Activated CD8-positive, alpha-beta memory T cell treated with anti-CD3 and anti-CD28 coated beads, Interleukin-2, amount 50 U/mL, for 48 hours (primary cell): ENCODE data around the gene SAC3D1.
A peak's percentile ranks its signal among the peaks of the same experiment; 100 is the strongest.

Experiments used
- DNase-seq: peaks from one replicate; pipeline ENCODE4 v3.0.0-alpha.2; 2020

SAC3D1 gene

DNA sequence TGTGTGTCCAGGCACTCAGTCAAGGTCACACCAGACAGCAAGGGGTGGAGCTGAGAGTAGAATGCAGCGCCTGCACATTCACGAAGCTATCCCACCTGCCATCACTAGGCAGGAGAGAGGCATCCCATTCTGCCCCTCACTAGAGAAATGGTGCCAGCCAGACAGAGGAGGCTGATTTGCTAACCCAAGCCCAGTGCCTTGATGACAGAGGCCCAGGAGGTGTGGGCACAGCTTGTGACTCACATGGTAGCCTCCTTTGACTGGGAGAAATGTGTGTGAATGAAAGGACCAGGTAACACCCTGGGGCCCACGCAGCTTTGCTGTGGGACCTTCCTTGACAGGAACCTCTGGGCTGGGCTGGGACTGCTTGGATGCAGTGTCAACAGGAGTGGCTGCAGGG is 22.5 kb downstream of the SAC3D1 start:
- no peak for DNase-seq

DNA sequence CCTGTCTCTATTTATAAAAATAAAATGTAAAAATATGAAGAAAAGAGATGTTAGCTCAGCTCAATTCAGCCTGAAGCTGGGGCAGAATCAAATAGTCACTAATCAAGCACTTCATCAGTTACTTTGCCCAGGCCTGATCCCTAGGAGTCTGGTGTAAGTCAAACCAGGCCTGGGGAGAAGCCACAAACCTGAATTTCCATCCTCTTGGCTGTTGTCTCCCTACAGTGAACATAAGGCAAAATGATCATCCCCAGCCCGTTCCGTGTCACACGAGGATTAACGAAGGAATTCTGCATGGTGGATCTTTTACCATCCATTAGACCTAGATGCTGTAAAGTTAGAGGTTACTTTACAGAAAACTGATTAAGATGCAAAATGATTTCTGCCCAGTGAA is 23.8 kb downstream of the SAC3D1 start:
- DNase-seq: no peak

GRCh38 chr11:65065851-65066250 is 24.8 kb downstream of the SAC3D1 start:
- DNase-seq: no peak

- DNase-seq: no peak
Measured at GRCh38 chr11:65066315-65066714, 25.3 kb downstream of the SAC3D1 start.

DNA sequence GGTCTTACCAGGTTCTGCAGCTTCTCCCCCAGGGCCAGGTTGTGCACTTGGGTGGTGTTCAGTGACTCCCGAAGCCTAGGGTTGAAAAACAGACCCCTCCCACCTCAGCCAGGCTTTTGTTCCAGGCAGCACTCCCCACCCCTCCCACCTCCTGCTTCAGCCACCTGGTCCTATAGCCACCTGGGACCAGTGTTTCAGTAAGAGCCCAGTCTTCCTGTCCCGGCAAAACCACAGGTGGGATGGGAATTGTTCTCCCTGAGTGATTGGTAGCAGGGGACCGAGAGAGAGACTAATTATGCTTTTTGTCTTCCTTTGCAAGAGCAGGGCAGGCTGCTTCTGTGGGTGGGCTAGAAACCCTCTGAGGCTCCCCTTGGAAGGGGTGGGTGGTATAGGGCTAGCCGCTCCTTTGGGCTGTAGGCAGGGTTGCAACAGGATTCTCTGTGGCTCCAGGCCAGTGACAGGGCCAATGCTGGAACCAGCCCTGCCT is 25.8 kb downstream of the SAC3D1 start:
- DNase-seq: no peak

GRCh38 chr11:65067446-65067845 is 26.4 kb downstream of the SAC3D1 start:
- no peak for DNase-seq

DNA sequence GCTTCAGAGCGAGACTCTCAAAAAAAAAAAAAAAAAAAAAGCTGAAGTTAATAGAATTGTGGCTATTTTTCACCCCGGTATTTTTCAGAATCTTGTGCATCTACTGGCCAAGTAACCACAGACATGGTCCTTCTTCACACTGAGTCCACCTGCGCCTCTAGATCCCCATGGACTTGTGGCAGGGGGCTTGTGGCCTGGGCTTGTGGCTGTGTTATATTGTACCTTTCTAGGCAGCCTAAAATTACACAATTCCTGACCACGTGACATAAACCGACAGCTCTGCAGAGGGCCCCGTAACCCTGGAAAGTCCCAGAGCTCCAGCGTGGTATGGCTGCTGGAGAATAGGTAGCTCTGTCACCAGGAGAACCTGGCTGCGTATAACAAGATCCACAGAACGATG is 28.2 kb downstream of the SAC3D1 start:
- no peak for DNase-seq

- no peak for DNase-seq
Measured at GRCh38 chr11:65071907-65072630, 31.1 kb downstream of the SAC3D1 start.

DNA sequence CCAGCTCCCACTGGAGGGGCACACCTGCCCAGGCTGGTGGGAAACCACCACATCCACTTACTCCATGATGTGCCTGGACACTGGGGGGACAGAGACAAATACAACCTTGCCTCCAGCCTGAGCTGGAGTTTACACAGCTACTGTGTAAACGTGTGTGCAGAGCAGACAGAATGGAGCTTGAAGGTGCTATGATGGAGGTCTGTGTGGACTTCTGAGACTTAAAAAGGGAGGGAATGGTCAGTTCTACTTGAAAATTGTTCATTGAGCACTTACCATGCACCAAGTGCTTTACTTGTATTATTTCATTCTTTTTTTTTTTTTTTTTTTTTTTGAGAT is 31.6 kb downstream of the SAC3D1 start:
- DNase-seq: no peak

GRCh38 chr11:65077451-65077850 is 36.4 kb downstream of the SAC3D1 start:
- DNase-seq: no peak

GRCh38 chr11:65078151-65078550 is 37.1 kb downstream of the SAC3D1 start:
- DNase-seq: peak; percentile 82

- DNase-seq: no peak
Measured at GRCh38 chr11:65078786-65079342, 37.9 kb downstream of the SAC3D1 start.

DNA sequence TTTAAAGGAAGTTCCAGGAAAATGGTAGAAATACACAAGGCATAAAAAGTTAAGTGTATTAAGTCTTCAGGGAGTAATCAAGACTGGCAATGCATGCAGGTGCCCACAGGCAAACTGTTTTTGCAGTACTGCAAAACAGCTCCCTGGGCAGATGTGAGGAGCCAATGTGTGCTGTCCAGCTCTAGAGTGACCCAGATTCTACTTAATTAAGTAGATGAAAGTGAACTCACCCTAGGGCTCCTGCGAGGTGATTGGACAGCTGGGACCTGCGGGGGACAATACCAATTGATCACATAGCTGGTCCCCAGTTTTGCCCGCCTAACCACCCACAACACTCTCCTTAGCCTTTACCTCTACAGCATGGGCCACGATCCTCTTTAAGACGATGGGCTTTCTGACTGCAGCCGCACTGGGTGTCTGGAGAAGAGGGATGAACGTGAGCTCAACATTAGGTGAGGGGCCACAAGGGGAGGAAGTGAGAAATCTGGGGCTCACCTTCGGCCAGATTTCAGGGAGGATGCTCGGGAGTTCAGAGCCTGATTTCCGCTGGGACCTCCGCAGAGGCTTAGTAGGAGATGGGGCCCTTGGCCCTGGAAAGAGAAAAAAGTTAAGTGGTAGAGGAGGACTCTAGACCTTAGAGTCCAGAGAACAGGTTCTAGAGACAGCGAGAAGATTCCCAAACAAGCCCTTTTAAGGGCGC is 42.3 kb downstream of the SAC3D1 start:
- no peak for DNase-seq

DNA sequence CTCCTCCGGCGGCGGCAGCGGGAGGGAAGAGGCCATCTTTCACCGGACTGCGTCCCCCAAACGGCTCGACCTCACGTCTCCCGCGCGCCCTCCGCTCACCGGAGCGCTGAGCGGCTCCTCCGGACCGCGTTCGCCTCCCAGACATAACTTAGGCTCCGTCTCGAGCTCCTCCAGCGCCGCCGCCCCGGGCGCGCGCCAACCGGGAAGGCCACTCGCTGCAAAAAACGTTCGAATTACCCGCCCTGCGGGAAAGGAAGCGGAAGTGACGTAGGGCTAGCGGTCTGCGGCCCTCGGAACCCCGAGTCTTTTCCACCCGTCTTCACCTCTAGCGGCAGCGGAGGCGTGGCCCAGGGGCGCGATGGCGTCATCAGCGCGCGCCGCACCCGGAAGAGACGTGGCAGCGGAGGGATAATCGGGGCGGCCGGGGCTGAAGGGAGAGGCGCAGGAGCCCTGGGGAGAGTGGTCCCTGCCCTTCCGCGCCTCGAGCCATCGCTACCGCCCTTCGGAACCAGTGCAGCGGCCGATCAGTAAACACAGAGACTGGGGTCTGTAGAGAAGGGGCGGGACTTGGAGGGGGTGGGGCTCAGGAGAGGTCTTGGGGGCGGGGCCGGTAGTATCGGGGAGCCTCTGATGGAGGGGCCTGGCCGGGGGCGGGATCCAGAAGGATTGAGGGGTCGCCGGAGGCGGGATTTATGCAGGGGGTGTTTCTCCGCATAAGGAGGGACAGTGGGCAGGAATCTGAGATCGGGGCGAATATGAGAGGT is 43.0 kb downstream of the SAC3D1 start, which contains the start of the genes CDCA5 and ZFPL1:
Gene CDCA5, minus strand, starts transcription at position 207 of the 764 bp plus-strand sequence. Its CDS starts 62 bp downstream, at position 145.
Gene ZFPL1, plus strand, starts transcription at position 389 of the 764 bp plus-strand sequence. CDS start 477 bp downstream, outside the sequence.
- DNase-seq: peak; percentile 99

- DNase-seq: no peak
Measured at GRCh38 chr11:65084598-65085375, 43.8 kb downstream of the SAC3D1 start.

DNA sequence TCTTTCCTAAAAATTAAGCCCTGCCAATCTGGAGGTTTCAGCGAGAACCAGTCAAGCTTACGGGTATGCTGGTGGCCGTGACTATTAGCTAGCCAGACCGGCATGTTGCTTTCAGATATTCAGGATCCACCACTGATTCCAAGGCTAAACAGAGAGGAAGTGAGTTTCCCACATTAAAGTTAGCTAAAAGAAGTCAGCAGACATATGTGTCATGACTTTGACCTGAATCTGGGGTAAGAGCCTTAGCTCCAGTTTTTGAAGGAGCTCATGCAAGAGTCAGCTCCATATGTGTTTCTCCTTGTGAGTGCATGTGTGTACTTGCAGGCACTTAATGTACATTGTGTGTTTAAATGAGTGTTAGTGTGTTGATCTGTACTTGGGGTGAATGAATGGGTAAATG is 44.4 kb downstream of the SAC3D1 start:
- DNase-seq: no peak

GRCh38 chr11:65086809-65087208 is 45.8 kb downstream of the SAC3D1 start:
- no peak for DNase-seq

DNA sequence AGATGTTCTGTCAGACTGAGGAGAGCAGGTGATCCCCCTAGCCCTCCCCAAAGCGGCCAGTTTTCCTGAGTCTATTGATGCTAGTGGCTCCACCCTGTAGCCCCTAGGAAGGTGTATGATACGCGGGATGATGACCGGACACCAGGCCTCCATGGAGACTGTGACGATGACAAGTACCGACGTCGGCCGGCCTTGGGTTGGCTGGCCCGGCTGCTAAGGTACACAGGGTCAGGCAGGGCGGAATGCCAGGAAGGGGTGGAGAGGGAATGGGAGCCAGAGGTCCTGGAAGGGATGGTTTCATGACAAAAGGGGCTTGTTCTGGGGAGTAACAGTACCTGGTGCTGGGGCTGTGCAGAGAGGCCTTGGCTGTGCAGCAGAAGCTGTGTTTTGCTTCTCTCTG is 46.2 kb downstream of the SAC3D1 start:
- DNase-seq: no peak

DNA sequence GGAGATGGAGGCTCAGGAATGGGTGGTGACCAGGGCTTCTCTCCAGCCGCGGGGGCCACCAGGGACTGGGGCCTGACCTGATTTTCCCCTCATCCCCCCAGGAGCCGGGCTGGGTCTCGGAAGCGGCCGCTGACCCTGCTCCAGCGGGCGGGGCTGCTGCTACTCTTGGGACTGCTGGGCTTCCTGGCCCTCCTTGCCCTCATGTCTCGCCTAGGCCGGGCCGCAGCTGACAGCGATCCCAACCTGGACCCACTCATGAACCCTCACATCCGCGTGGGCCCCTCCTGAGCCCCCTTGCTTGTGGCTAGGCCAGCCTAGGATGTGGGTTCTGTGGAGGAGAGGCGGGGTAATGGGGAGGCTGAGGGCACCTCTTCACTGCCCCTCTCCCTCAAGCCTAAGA is 46.8 kb downstream of the SAC3D1 start:
- no peak for DNase-seq

DNA sequence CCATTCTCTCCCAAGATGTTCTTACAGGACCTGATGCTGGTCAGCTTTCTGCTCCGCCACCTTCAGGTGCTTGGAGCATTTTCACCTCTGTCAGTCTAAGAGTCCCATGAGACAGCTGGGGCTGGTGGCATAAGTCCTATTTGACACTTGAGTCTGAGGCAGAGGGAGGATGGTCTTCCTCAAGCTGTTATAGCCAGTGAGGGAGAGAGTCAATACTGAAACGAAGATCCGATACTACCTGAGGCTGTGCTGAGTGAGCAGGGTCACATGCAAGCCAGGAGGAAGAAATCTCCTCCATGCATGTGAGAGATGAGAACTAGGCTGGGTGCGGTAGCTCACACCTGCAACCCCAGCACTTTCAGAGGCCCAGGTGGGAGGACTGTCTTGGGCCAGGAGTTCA is 48.6 kb downstream of the SAC3D1 start:
- DNase-seq: no peak

DNA sequence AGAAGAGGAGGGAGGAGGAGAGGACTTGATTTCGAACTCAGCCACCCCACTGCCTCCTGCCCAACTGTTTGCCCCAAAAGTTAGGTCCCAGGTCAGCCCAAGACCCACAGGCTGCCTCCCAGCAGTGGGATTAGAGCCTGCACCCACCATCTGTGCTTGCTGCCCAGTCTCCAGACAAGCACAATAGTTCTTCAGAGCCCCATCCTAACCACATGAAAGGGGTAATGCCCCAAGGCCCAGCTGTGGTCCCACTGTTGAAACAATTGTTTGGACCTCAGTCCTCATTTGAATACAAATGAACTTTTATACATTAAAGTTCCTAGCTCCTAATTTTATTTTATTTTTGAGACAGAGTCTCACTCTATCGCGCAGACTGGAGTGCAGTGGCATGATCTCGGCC is 49.6 kb downstream of the SAC3D1 start:
- DNase-seq: no peak
